ENCODE measurements around the gene SESN1. TPM values are rescaled to one million over a fixed set of nuclear protein-coding genes. Genes with fewer than 3 reads are reported as not detected.

SESN1 gene
- total RNA-seq, 1 donor from 2014 or later: 49.0 TPM

- Histone ChIP-seq H3K27me3 (no peaks in the 10 kb centered on the region), H3K4me1 (peaks cover 2 to 26% of the 10 kb centered on the region in 2 donors), H3K36me3 (no peaks in the 10 kb centered on the region), H3K4me3 (no peak overlapping the region), H3K27ac (no peak overlapping the region), H3K9me3 (no peaks in the 10 kb centered on the region)
- intact Hi-C loops (cut with DNase I): loop anchor here (5.0 kb wide), 1 partner anchor 51 kb away; no protein-coding TSS in a partner anchor
- no peak for TF ChIP-seq CTCF (IDR thresholded peaks at IDR 0.05)
- no peak for DNase-seq (ENCODE audit: low spot score in 2 of 2)
Observed at GRCh38 chr6:109058620-109059019, 36.0 kb downstream of the SESN1 start.

DNA sequence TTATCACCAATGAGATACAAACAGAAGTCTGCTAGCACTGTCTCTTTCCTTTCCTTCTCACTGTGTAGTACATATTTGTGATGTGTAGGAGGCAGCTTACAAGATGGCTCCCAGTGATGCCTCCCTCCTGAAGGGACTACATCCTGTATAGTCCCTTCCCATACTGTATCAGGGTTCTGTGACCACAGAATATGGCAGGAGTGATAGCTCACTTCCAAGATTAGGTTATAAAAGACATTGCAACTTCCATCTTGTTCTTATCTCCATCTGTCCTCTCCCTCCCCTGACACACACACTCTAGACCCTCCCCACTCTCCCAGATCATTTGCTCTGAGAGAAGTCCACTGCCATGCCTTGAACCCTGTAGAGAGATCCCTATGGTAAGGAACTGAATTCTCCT lies 38.0 kb downstream of the SESN1 start:
- no peak for DNase-seq (ENCODE audit: low spot score in 2 of 2)
- Histone ChIP-seq H3K4me1 (peaks cover 2 to 26% of the 10 kb centered on the region in 2 donors), H3K9me3 (no peaks in the 10 kb centered on the region), H3K27ac (peak overlapping the region; percentile 42 to 52), H3K36me3 (no peaks in the 10 kb centered on the region), H3K4me3 (no peak overlapping the region), H3K27me3 (no peaks in the 10 kb centered on the region)
- intact Hi-C loops (cut with DNase I): loop anchor here (5.0 kb wide), 1 partner anchor 49 kb away; no protein-coding TSS in a partner anchor
- TF ChIP-seq CTCF (IDR thresholded peaks at IDR 0.05): no peak

GRCh38 chr6:109055771-109056235 lies 38.8 kb downstream of the SESN1 start:
- DNase-seq (ENCODE audit: low spot score in 2 of 2): no peak
- H3K27ac ChIP-seq: peak overlapping the region; percentile 42 to 52
- no peaks in the 10 kb centered on the region for H3K9me3 ChIP-seq
- no peaks in the 10 kb centered on the region for H3K27me3 ChIP-seq
- intact Hi-C loops (cut with DNase I): loop anchor here (5.0 kb wide), 1 partner anchor 49 kb away; no protein-coding TSS in a partner anchor
- TF ChIP-seq CTCF (IDR thresholded peaks at IDR 0.05): no peak
- no peak overlapping the region for H3K4me3 ChIP-seq
- peaks cover 2 to 26% of the 10 kb centered on the region in 2 donors for H3K4me1 ChIP-seq
- no peaks in the 10 kb centered on the region for H3K36me3 ChIP-seq

GRCh38 chr6:109053336-109053735 lies 41.3 kb downstream of the SESN1 start:
- intact Hi-C loops (cut with DNase I): no loop called here
- no peak overlapping the region for H3K4me3 ChIP-seq
- no peaks in the 10 kb centered on the region for H3K9me3 ChIP-seq
- DNase-seq (ENCODE audit: low spot score in 2 of 2): no peak
- peaks cover 2 to 15% of the 10 kb centered on the region in 2 donors for H3K4me1 ChIP-seq
- H3K27me3 ChIP-seq: no peaks in the 10 kb centered on the region
- TF ChIP-seq CTCF (IDR thresholded peaks at IDR 0.05): no peak
- H3K36me3 ChIP-seq: no peaks in the 10 kb centered on the region
- no peak overlapping the region for H3K27ac ChIP-seq

GRCh38 chr6:109052852-109053251 lies 41.8 kb downstream of the SESN1 start:
- H3K4me1 ChIP-seq: peaks cover 2 to 15% of the 10 kb centered on the region in 2 donors
- no peaks in the 10 kb centered on the region for H3K36me3 ChIP-seq
- H3K27ac ChIP-seq: no peak overlapping the region
- no peak overlapping the region for H3K4me3 ChIP-seq
- H3K27me3 ChIP-seq: no peaks in the 10 kb centered on the region
- no peak for TF ChIP-seq CTCF (IDR thresholded peaks at IDR 0.05)
- H3K9me3 ChIP-seq: no peaks in the 10 kb centered on the region
- DNase-seq (ENCODE audit: low spot score in 2 of 2): no peak
- intact Hi-C loops (cut with DNase I): no loop called here

Measured in ascending aorta (tissue), 2 donors.